ENCODE results near the gene CEP128. TPM values are rescaled to one million over a fixed set of nuclear protein-coding genes. Genes with fewer than 3 reads are reported as not detected.

The CEP128 gene
- total RNA-seq, 1 experiment from 2014 or later: 16.4 TPM

GRCh38 chr14:80554139-80554538 lies 387.4 kb downstream of the CEP128 start:
- no TSS peak for BruUV-seq (replicated peaks)
- Histone ChIP-seq H3K4me2 (ENCODE audit: low read length) (no peak overlapping the region), H3K9ac (ENCODE audit: low read length) (no peak overlapping the region), H3K36me3 (ENCODE audit: control insufficient read depth in 1 of 2, insufficient read depth in 2 of 2, low read length in 2 of 2) (no peaks in the 10 kb centered on the region), H3K79me2 (ENCODE audit: insufficient read depth, low read length) (no peaks in the 10 kb centered on the region), H3K9me2 (ENCODE audit: insufficient read depth) (no peaks in the 10 kb centered on the region), H3K27me3 (ENCODE audit: insufficient read depth, low read length) (no peaks in the 10 kb centered on the region), H3K4me1 (ENCODE audit: control insufficient read depth in 1 of 2, insufficient read depth in 2 of 2, low read length in 2 of 2) (no peaks in the 10 kb centered on the region), H3K27ac (ENCODE audit: low read depth, low read length) (no peak overlapping the region), H2AFZ (ENCODE audit: low read depth, low read length, poor library complexity, severe bottlenecking) (no peak overlapping the region), H3K9me3 (ENCODE audit: control insufficient read depth in 1 of 2, insufficient read depth in 1 of 2, low read depth in 1 of 2, low read length in 2 of 2) (no peaks in the 10 kb centered on the region), H4K20me1 (ENCODE audit: insufficient read depth) (no peaks in the 10 kb centered on the region; the same call in 1 of the 2 replicates), H3K4me3 (replicated peaks in 1 of 2; ENCODE audit: low read depth in 1 of 2, low read length in 2 of 2) (no peak overlapping the region)
- no peak for ATAC-seq
- POLR2A ChIA-PET: no interaction called here
- TF ChIP-seq FOSL1 (IDR thresholded peaks at IDR 0.05; ENCODE audit: low read depth) (no peak), CBX3 (IDR thresholded peaks at IDR 0.05; ENCODE audit: low read depth) (no peak), SRF (IDR thresholded peaks at IDR 0.05; ENCODE audit: low read depth) (no peak), JUND (IDR thresholded peaks at IDR 0.05) (no peak)
- TF ChIP-seq, protein P1, sequence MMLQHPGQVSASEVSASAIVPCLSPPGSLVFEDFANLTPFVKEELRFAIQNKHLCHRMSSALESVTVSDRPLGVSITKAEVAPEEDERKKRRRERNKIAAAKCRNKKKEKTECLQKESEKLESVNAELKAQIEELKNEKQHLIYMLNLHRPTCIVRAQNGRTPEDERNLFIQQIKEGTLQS (IDR thresholded peaks at IDR 0.05): no peak
- intact Hi-C loops (cut with micrococcal nuclease): no loop called here
- CTCF ChIA-PET: no interaction called here
- RAD21 ChIA-PET (ENCODE audit: low non-redundant PET in 1 of 2, low total read pairs in 2 of 2, uncharacterized antibody in 2 of 2, unreplicated experiment in 2 of 2): no interaction called here
- no peak for DNase-seq (ENCODE audit: low read depth, low spot score)

DNA sequence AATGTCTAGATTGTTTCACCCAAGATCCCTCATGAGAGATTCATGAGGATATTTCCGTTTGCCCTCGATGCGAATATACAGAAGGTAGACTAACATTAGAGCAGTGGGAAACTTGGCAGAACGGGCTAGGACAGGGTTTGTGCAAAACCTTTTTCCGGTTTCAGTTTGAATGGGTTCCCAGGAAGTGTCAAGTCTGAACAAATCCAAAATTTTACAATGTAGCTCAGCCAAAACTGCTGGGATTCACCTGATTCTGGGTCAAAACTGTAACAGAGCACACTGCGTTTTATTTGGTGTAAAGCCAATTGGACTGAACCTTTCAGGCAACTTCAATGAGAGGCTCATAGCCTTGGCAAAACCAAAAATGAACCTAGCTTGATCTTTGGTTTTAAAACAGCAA lies 392.4 kb downstream of the CEP128 start:
- no peak for TF ChIP-seq SP1 (IDR thresholded peaks at IDR 0.05; ENCODE audit: low read depth)
- no peak for TF ChIP-seq TCF7L2 (IDR thresholded peaks at IDR 0.05; ENCODE audit: borderline replicate concordance, extremely low read depth, insufficient read depth, insufficient read length)
- TF ChIP-seq SIN3A (IDR thresholded peaks at IDR 0.05; ENCODE audit: low read depth): no peak
- TF ChIP-seq ZBTB33 (IDR thresholded peaks at IDR 0.05; ENCODE audit: extremely low read depth, insufficient replicate concordance, low read length): no peak
- no peak for TF ChIP-seq CEBPB (IDR thresholded peaks at IDR 0.05; ENCODE audit: low read depth)
- no peak for TF ChIP-seq SRF (IDR thresholded peaks at IDR 0.05; ENCODE audit: low read depth)
- TF ChIP-seq EGR1 (IDR thresholded peaks at IDR 0.05; ENCODE audit: low read depth): no peak
- H3K27ac ChIP-seq (ENCODE audit: low read depth, low read length): no peak overlapping the region
- no peak overlapping the region for H2AFZ ChIP-seq (ENCODE audit: low read depth, low read length, poor library complexity, severe bottlenecking)
- no peaks in the 10 kb centered on the region for H3K36me3 ChIP-seq (ENCODE audit: control insufficient read depth in 1 of 2, insufficient read depth in 2 of 2, low read length in 2 of 2)
- ChIA-PET RAD21 (ENCODE audit: low non-redundant PET in 1 of 2, low total read pairs in 2 of 2, uncharacterized antibody in 2 of 2, unreplicated experiment in 2 of 2) (no interaction called here), CTCF (no interaction called here), POLR2A (no interaction called here)
- no peaks in the 10 kb centered on the region for H3K4me1 ChIP-seq (ENCODE audit: control insufficient read depth in 1 of 2, insufficient read depth in 2 of 2, low read length in 2 of 2)
- no peaks in the 10 kb centered on the region for H3K9me3 ChIP-seq (ENCODE audit: control insufficient read depth in 1 of 2, insufficient read depth in 1 of 2, low read depth in 1 of 2, low read length in 2 of 2)
- H3K4me3 ChIP-seq (replicated peaks in 1 of 2; ENCODE audit: low read depth in 1 of 2, low read length in 2 of 2): no peak overlapping the region
- BruUV-seq (replicated peaks): no TSS peak
- intact Hi-C loops (cut with micrococcal nuclease): no loop called here
- no peak overlapping the region for H3K9ac ChIP-seq (ENCODE audit: low read length)
- no peak overlapping the region for H3K4me2 ChIP-seq (ENCODE audit: low read length)
- no peaks in the 10 kb centered on the region for H3K9me2 ChIP-seq (ENCODE audit: insufficient read depth)
- ATAC-seq (no peak), DNase-seq (ENCODE audit: low read depth, low spot score) (no peak)
- no peaks in the 10 kb centered on the region for H3K27me3 ChIP-seq (ENCODE audit: insufficient read depth, low read length)
- no peaks in the 10 kb centered on the region for H3K79me2 ChIP-seq (ENCODE audit: insufficient read depth, low read length)
- no peaks in the 10 kb centered on the region for H4K20me1 ChIP-seq (ENCODE audit: insufficient read depth)

All from HCT116 (cell line).